A549 (cell line): Measurements from ENCODE around the gene CACNA1E.

Experiments used
- RNF2 ChIP-seq: fragments of 200-600 bp; sonication (generic); IDR thresholded peaks from 2 replicates; pipeline ENCODE4 v1.6.1; 2016; ENCODE audit warnings: low read depth, mild to moderate bottlenecking, antibody characterized with exemption, moderate library complexity, borderline replicate concordance
- ZFP36 ChIP-seq: fragments of 450-650 bp; IDR thresholded peaks from 2 replicates; pipeline ENCODE4 v1.6.1; 2014; ENCODE audit warnings: borderline replicate concordance; ENCODE audit not compliant: partially characterized antibody
- TF ChIP-seq, protein P1 (sequence below): fragments of >200 bp; sonication (Bioruptor Twin); formaldehyde crosslinking; IDR thresholded peaks from 3 replicates; pipeline ENCODE4 v1.5.1; 2016

DNA sequence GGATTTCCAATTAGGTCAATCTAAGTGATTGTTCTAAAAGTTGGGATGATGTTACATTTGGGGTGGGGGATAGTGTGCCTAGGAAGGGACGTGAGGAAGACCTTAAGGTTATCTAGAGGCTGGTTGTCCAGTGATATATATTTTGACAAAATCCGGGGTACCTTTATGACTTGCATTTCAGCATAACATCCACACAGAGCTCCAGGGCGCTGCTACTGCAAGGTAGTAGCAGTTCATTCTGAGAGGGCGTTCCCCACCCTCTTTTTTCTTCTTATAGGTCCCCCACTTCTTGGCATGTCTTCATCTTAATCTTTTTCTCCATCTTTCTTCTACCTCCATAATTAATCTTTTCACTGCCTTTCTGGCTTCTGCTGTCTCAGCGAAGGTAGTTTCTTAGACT is 161.9 kb downstream of the CACNA1E start:
- TF ChIP-seq RNF2 (no peak), ZFP36 (no peak)
- TF ChIP-seq, protein P1, sequence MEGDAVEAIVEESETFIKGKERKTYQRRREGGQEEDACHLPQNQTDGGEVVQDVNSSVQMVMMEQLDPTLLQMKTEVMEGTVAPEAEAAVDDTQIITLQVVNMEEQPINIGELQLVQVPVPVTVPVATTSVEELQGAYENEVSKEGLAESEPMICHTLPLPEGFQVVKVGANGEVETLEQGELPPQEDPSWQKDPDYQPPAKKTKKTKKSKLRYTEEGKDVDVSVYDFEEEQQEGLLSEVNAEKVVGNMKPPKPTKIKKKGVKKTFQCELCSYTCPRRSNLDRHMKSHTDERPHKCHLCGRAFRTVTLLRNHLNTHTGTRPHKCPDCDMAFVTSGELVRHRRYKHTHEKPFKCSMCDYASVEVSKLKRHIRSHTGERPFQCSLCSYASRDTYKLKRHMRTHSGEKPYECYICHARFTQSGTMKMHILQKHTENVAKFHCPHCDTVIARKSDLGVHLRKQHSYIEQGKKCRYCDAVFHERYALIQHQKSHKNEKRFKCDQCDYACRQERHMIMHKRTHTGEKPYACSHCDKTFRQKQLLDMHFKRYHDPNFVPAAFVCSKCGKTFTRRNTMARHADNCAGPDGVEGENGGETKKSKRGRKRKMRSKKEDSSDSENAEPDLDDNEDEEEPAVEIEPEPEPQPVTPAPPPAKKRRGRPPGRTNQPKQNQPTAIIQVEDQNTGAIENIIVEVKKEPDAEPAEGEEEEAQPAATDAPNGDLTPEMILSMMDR, result no peak
